HCT116 (cell line): Measurements from ENCODE around the gene LUC7L2. TPM values are rescaled to one million over a fixed set of nuclear protein-coding genes. Genes with fewer than 3 reads are reported as not detected.

Experiments used
- ATAC-seq: fragments of 200-7000 bp; cut with Tn5 transposase; 2 replicates; pipeline ENCODE4 v1.9.1; 2020; ENCODE audit warnings: mild to moderate bottlenecking, moderate library complexity
- BruUV-seq: library from RNA; stranded (reverse); fragments of 400-500 nt; replicated peaks from 2 replicates; lab custom pipeline; 2021; lab: Mats Ljungman, UMichigan
- CTCF ChIA-PET: fragments of 300-600 bp; sonication (Branson Sonifier 250); formaldehyde crosslinking; loops from one replicate; lab custom pipeline; 2021; ENCODE audit warnings: antibody characterized with exemption; lab: Charles Lee
- POLR2A ChIA-PET: fragments of 300-600, 350-600 bp; sonication (Branson Sonifier 250); formaldehyde crosslinking; loops from one replicate; lab custom pipeline; 2021; ENCODE audit warnings: antibody characterized with exemption; lab: Charles Lee
- RAD21 ChIA-PET, 2 experiments: fragments of 300-600 bp; sonication (Branson Sonifier 250); formaldehyde crosslinking; loops; one replicate each; lab custom pipeline; 2023; ENCODE audit warnings: low total read pairs in 2 of 2; ENCODE audit not compliant: uncharacterized antibody in 2 of 2, unreplicated experiment in 2 of 2, low non-redundant PET in 1 of 2; lab: Charles Lee
- DNase-seq: peaks from one replicate; pipeline ENCODE4 v3.0.0-alpha.2; 2010; ENCODE audit warnings: low read depth, low spot score
- H2AFZ ChIP-seq: fragments of 200-600 bp; shearing (Covaris generic), sonication (generic); 2 replicates; pipeline ENCODE4 v1.6.1; 2017; ENCODE audit warnings: low read depth, mixed run types, mixed read lengths, antibody characterized with exemption, low read length; ENCODE audit not compliant: poor library complexity, severe bottlenecking
- H3K27ac ChIP-seq: 2 replicates; pipeline ENCODE4 v1.5.1; 2012; ENCODE audit warnings: low read depth, low read length
- H3K27me3 ChIP-seq: fragments of 200-600 bp; sonication (generic); 2 replicates; pipeline ENCODE4 v1.6.1; 2016; ENCODE audit warnings: mixed run types, low read length, mixed read lengths; ENCODE audit not compliant: insufficient read depth
- H3K36me3 ChIP-seq, 2 experiments: fragments of 200-500 bp in 1 of 2; fragments of 200-600 bp in 1 of 2; sonication (Bioruptor generic) in 1 of 2; sonication (generic) in 1 of 2; 2 replicates each; pipeline versions ENCODE4 v1.5.1 to v1.6.1; 2014 to 2016; ENCODE audit warnings: low read length in 2 of 2, inconsistent platforms in 1 of 2, mixed read lengths in 1 of 2, mixed run types in 1 of 2; ENCODE audit not compliant: insufficient read depth in 2 of 2, control insufficient read depth in 1 of 2
- H3K4me1 ChIP-seq, 2 experiments: fragments of 200-600 bp in 1 of 2; sonication (generic) in 1 of 2; 2 replicates each; pipeline versions ENCODE4 v1.5.1 to v1.6.1; 2012 to 2017; ENCODE audit warnings: low read length in 2 of 2, inconsistent platforms in 1 of 2, mild to moderate bottlenecking in 1 of 2, mixed read lengths in 1 of 2, mixed run types in 1 of 2, moderate library complexity in 1 of 2; ENCODE audit not compliant: insufficient read depth in 2 of 2, control insufficient read depth in 1 of 2
- H3K4me2 ChIP-seq: fragments of 200-600 bp; sonication (generic); 2 replicates; pipeline ENCODE4 v1.6.1; 2017; ENCODE audit warnings: mixed run types, low read length, mixed read lengths
- H3K4me3 ChIP-seq, 2 experiments: fragments of 200-600 bp in 1 of 2; sonication (generic) in 1 of 2; replicated peaks in 1 of 2; 2 replicates each; pipeline ENCODE4 v1.5.1; 2011 to 2016; ENCODE audit warnings: low read length in 2 of 2, control low read depth in 1 of 2, low read depth in 1 of 2, mild to moderate bottlenecking in 1 of 2, mixed read lengths in 1 of 2, mixed run types in 1 of 2
- H3K79me2 ChIP-seq: fragments of 200-600 bp; sonication (generic); 2 replicates; pipeline ENCODE4 v1.6.1; 2017; ENCODE audit warnings: mild to moderate bottlenecking, mixed run types, low read length, moderate library complexity, mixed read lengths; ENCODE audit not compliant: insufficient read depth
- H3K9ac ChIP-seq: fragments of 200-600 bp; sonication (generic); 2 replicates; pipeline ENCODE4 v1.6.1; 2016; ENCODE audit warnings: low read length, mixed read lengths
- H3K9me2 ChIP-seq: fragments of 200-600 bp; sonication (generic), shearing (Covaris generic); 2 replicates; pipeline ENCODE4 v1.6.1; 2017; ENCODE audit warnings: mixed run types, mild to moderate bottlenecking, moderate library complexity; ENCODE audit not compliant: insufficient read depth
- H3K9me3 ChIP-seq, 2 experiments: fragments of 200-500 bp in 1 of 2; fragments of 200-600 bp in 1 of 2; sonication (Bioruptor generic) in 1 of 2; sonication (generic) in 1 of 2; 2 replicates each; pipeline ENCODE4 v1.6.1; 2014 to 2017; ENCODE audit warnings: low read length in 2 of 2, mixed read lengths in 2 of 2, inconsistent platforms in 1 of 2, low read depth in 1 of 2, mild to moderate bottlenecking in 1 of 2, mixed run types in 1 of 2, moderate library complexity in 1 of 2; ENCODE audit not compliant: control insufficient read depth in 1 of 2, insufficient read depth in 1 of 2
- H4K20me1 ChIP-seq: fragments of 200-600 bp; sonication (generic), shearing (Covaris generic); 2 replicates; pipeline ENCODE4 v1.6.1; 2017; ENCODE audit warnings: mixed run types, mild to moderate bottlenecking, moderate library complexity; ENCODE audit not compliant: insufficient read depth
- EGR1 ChIP-seq: IDR thresholded peaks from 2 replicates; pipeline ENCODE4 v1.6.1; 2012; ENCODE audit warnings: low read depth
- EZH2phosphoT487 ChIP-seq: fragments of 200-600 bp; IDR thresholded peaks from 2 replicates; pipeline ENCODE4 v1.6.1; 2018; ENCODE audit warnings: antibody characterized with exemption, borderline replicate concordance
- JUND ChIP-seq: IDR thresholded peaks from 2 replicates; pipeline ENCODE4 v1.6.1; 2012
- POLR2A ChIP-seq: IDR thresholded peaks from 2 replicates; pipeline ENCODE4 v1.7.0; 2011; ENCODE audit warnings: borderline replicate concordance; ENCODE audit not compliant: insufficient read depth, insufficient read length; ENCODE audit errors: extremely low read depth
- POLR2AphosphoS5 ChIP-seq: IDR thresholded peaks from 2 replicates; pipeline ENCODE4 v1.6.1; 2011; ENCODE audit warnings: mild to moderate bottlenecking, low read depth, low read length, moderate library complexity
- SP1 ChIP-seq: IDR thresholded peaks from 2 replicates; pipeline ENCODE4 v1.6.1; 2012; ENCODE audit warnings: low read depth
- SRF ChIP-seq: IDR thresholded peaks from 2 replicates; pipeline ENCODE4 v1.6.1; 2012; ENCODE audit warnings: low read depth
- TCF7L2 ChIP-seq: IDR thresholded peaks from 2 replicates; pipeline ENCODE4 v1.7.0; 2011; ENCODE audit warnings: borderline replicate concordance, inconsistent platforms; ENCODE audit not compliant: insufficient read depth, insufficient read length; ENCODE audit errors: extremely low read depth
- YY1 ChIP-seq: IDR thresholded peaks from 2 replicates; pipeline ENCODE4 v1.6.1; 2011; ENCODE audit warnings: low read length, low read depth, moderate library complexity, mild to moderate bottlenecking; ENCODE audit not compliant: insufficient replicate concordance; ENCODE audit errors: extremely low read depth
- ZBTB33 ChIP-seq: IDR thresholded peaks from 2 replicates; pipeline ENCODE4 v1.6.1; 2011; ENCODE audit warnings: mild to moderate bottlenecking, low read length, moderate library complexity; ENCODE audit not compliant: insufficient replicate concordance; ENCODE audit errors: extremely low read depth
- intact Hi-C: fragments of 100-400 bp; cut with micrococcal nuclease; formaldehyde crosslinking; loops from 2 replicates; pipeline ENCODE4 v1.10.0; 2022
- total RNA-seq: library from RNA; stranded (reverse); gene quantifications from one replicate; pipeline ENCODE4 v1.2.1, GENCODE V29; 2021; ENCODE audit not compliant: unreplicated experiment
- TF ChIP-seq, protein P1 (sequence below), 3 experiments: fragments of 200-600 bp in 1 of 3; sonication (generic) in 1 of 3; IDR thresholded peaks in 2 of 3; conservative IDR thresholded peaks in 1 of 3; 2 replicates each; pipeline ENCODE4 v1.5.1; 2012 to 2017; ENCODE audit warnings: low read depth in 2 of 3, low read length in 2 of 3, antibody characterized with exemption in 1 of 3, borderline replicate concordance in 1 of 3, control low read depth in 1 of 3, mild to moderate bottlenecking in 1 of 3, mixed read lengths in 1 of 3, mixed run types in 1 of 3, moderate library complexity in 1 of 3; ENCODE audit not compliant: insufficient read depth in 1 of 3

LUC7L2 gene
- total RNA-seq, 1 experiment from 2014 or later = 98.8 TPM

- no peak overlapping the region for H2AFZ ChIP-seq
- CTCF ChIA-PET = no interaction called here
- ATAC-seq (no peak), DNase-seq (no peak)
- no peaks in the 10 kb centered on the region for H3K27me3 ChIP-seq
- H3K9me3 ChIP-seq = no peaks in the 10 kb centered on the region
- no peak overlapping the region for H3K4me3 ChIP-seq
- peaks cover 12% of the 10 kb centered on the region; the same call in 1 of the 2 replicates for H4K20me1 ChIP-seq
- no peak overlapping the region for H3K4me2 ChIP-seq
- no peaks in the 10 kb centered on the region for H3K4me1 ChIP-seq
- RAD21 ChIA-PET = no interaction called here
- H3K9ac ChIP-seq = no peak overlapping the region
- peaks cover 15 to 27% of the 10 kb centered on the region in 2 experiments; a peak in 3 of 4 replicates for H3K36me3 ChIP-seq
- no TSS peak for BruUV-seq
- H3K27ac ChIP-seq = no peak overlapping the region
- intact Hi-C loops = no loop called here
- H3K79me2 ChIP-seq = peaks cover 86% of the 10 kb centered on the region
- TF ChIP-seq POLR2AphosphoS5 (no peak), YY1 (no peak), TCF7L2 (no peak), SP1 (no peak), JUND (no peak), SRF (no peak), ZBTB33 (no peak), EZH2phosphoT487 (no peak), POLR2A (no peak), EGR1 (no peak)
- TF ChIP-seq, protein P1, sequence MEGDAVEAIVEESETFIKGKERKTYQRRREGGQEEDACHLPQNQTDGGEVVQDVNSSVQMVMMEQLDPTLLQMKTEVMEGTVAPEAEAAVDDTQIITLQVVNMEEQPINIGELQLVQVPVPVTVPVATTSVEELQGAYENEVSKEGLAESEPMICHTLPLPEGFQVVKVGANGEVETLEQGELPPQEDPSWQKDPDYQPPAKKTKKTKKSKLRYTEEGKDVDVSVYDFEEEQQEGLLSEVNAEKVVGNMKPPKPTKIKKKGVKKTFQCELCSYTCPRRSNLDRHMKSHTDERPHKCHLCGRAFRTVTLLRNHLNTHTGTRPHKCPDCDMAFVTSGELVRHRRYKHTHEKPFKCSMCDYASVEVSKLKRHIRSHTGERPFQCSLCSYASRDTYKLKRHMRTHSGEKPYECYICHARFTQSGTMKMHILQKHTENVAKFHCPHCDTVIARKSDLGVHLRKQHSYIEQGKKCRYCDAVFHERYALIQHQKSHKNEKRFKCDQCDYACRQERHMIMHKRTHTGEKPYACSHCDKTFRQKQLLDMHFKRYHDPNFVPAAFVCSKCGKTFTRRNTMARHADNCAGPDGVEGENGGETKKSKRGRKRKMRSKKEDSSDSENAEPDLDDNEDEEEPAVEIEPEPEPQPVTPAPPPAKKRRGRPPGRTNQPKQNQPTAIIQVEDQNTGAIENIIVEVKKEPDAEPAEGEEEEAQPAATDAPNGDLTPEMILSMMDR (IDR thresholded peaks at IDR 0.05 in 2 of 3, conservative IDR thresholded peaks at IDR 0.05 in 1 of 3; ENCODE audit: borderline replicate concordance in 1 of 3, insufficient read depth in 1 of 3, low read depth in 2 of 3, low read length in 2 of 3) = no peak
- TF ChIP-seq, all 23 proteins: peak for 0
- POLR2A ChIA-PET = interaction anchor here (0.7 kb wide), 1 partner anchor 306 kb away, joined by 3 read pairs; no protein-coding TSS in a partner anchor
- no peaks in the 10 kb centered on the region for H3K9me2 ChIP-seq
These were observed 22.7 kb downstream of the LUC7L2 start for GRCh38 chr7:139382439-139382838.
